HEK293 (cell line): ENCODE measurements around the gene PDZRN4.

Experiments used
- CTCF ChIA-PET: fragments of 350-600 bp; formaldehyde crosslinking; extraction: SDS; loops from one replicate; lab custom pipeline; 2021; ENCODE audit warnings: antibody characterized with exemption; lab: Yijun Ruan, JAX
- POLR2A ChIA-PET: fragments of 300-600 bp; formaldehyde crosslinking; extraction: SDS; loops from one replicate; lab custom pipeline; 2020; ENCODE audit warnings: antibody characterized with exemption, inconsistent platforms; lab: Yijun Ruan, JAX
- H3K27ac ChIP-seq: fragments of 200-500 bp; sonication (Bioruptor generic); 2 replicates; pipeline ENCODE4 v1.5.1; 2014; ENCODE audit warnings: low read depth, low read length, control low read depth, inconsistent platforms; ENCODE audit errors: extremely low read depth
- H3K36me3 ChIP-seq, 2 experiments: fragments of 200-500 bp in 1 of 2; sonication (Bioruptor generic) in 1 of 2; 1 replicate in 1 of 2; 2 replicates in 1 of 2; pipeline ENCODE4 v1.5.1; 2014 to 2017; ENCODE audit warnings: inconsistent platforms in 2 of 2, low read length in 2 of 2; ENCODE audit not compliant: control insufficient read depth in 2 of 2, insufficient read depth in 1 of 2
- H3K4me1 ChIP-seq: fragments of 200-500 bp; sonication (Bioruptor generic); 2 replicates; pipeline ENCODE4 v1.5.1; 2014; ENCODE audit warnings: mild to moderate bottlenecking, low read length, inconsistent platforms; ENCODE audit not compliant: control insufficient read depth, insufficient read depth
- H3K4me3 ChIP-seq: 2 replicates; pipeline ENCODE4 v1.5.1; 2011; ENCODE audit warnings: low read depth, mild to moderate bottlenecking, control low read depth, low read length, moderate library complexity
- H3K9me3 ChIP-seq: fragments of 200-500 bp; sonication (Bioruptor generic); 2 replicates; pipeline ENCODE4 v1.5.1; 2014; ENCODE audit warnings: low read depth, low read length, inconsistent platforms; ENCODE audit not compliant: control insufficient read depth, insufficient read depth
- GLI2 ChIP-seq: fragments of 450-650 bp; formaldehyde crosslinking; IDR thresholded peaks from 2 replicates; pipeline ENCODE4; 2017; ENCODE audit warnings: missing biosample characterization, missing genetic modification characterization, low read depth, borderline replicate concordance
- HOXA7 ChIP-seq: sonication (generic); formaldehyde crosslinking; IDR thresholded peaks from 2 replicates; pipeline ENCODE4 v1.8.1; 2022; ENCODE audit warnings: missing genetic modification reagents, borderline replicate concordance
- YY1 ChIP-seq: fragments of 450-650 bp; formaldehyde crosslinking; IDR thresholded peaks from 2 replicates; pipeline ENCODE4 v1.5.1; 2018; ENCODE audit warnings: missing biosample characterization, missing genetic modification characterization
- ZBTB21 ChIP-seq: fragments of 450-650 bp; formaldehyde crosslinking; IDR thresholded peaks from 2 replicates; pipeline ENCODE4 v1.5.1; 2017; ENCODE audit warnings: missing biosample characterization, missing genetic modification characterization
- ZFP37 ChIP-seq: fragments of 450-650 bp; formaldehyde crosslinking; IDR thresholded peaks from 2 replicates; pipeline ENCODE4 v1.5.1; 2016; ENCODE audit warnings: missing biosample characterization, missing genetic modification characterization
- ZNF10 ChIP-seq: fragments of 450-650 bp; formaldehyde crosslinking; IDR thresholded peaks from 2 replicates; pipeline ENCODE4 v1.5.1; 2017; ENCODE audit warnings: missing biosample characterization, missing genetic modification characterization
- ZNF132 ChIP-seq: fragments of 450-650 bp; formaldehyde crosslinking; IDR thresholded peaks from 2 replicates; pipeline ENCODE4 v1.5.1; 2017; ENCODE audit warnings: missing biosample characterization, missing genetic modification characterization, borderline replicate concordance
- ZNF138 ChIP-seq: fragments of 450-650 bp; formaldehyde crosslinking; IDR thresholded peaks from 2 replicates; pipeline ENCODE4 v1.5.1; 2016; ENCODE audit warnings: missing biosample characterization, missing genetic modification characterization, borderline replicate concordance
- ZNF19 ChIP-seq: fragments of 450-650 bp; formaldehyde crosslinking; IDR thresholded peaks from 2 replicates; pipeline ENCODE4; 2016; ENCODE audit warnings: missing biosample characterization, missing genetic modification characterization, low read depth
- ZNF211 ChIP-seq: fragments of 450-650 bp; formaldehyde crosslinking; IDR thresholded peaks from 2 replicates; pipeline ENCODE4 v1.5.1; 2016; ENCODE audit warnings: low read depth, missing biosample characterization, missing genetic modification characterization
- ZNF248 ChIP-seq: fragments of 450-650 bp; formaldehyde crosslinking; IDR thresholded peaks from 2 replicates; pipeline ENCODE4 v1.5.1; 2017; ENCODE audit warnings: missing biosample characterization, missing genetic modification characterization
- ZNF292 ChIP-seq: fragments of 450-650 bp; formaldehyde crosslinking; IDR thresholded peaks from 2 replicates; pipeline ENCODE4 v1.5.1; 2016; ENCODE audit warnings: low read depth, missing biosample characterization, missing genetic modification characterization, borderline replicate concordance
- ZNF324 ChIP-seq: fragments of 450-650 bp; formaldehyde crosslinking; IDR thresholded peaks from 2 replicates; pipeline ENCODE4 v1.5.1; 2016; ENCODE audit warnings: missing biosample characterization, missing genetic modification characterization
- ZNF37A ChIP-seq: fragments of 450-650 bp; IDR thresholded peaks from 2 replicates; pipeline ENCODE4 v1.5.1; 2018; ENCODE audit warnings: missing biosample characterization, missing genetic modification characterization
- ZNF529 ChIP-seq: fragments of 450-650 bp; formaldehyde crosslinking; IDR thresholded peaks from 2 replicates; pipeline ENCODE4 v1.5.1; 2017; ENCODE audit warnings: missing genetic modification characterization, missing biosample characterization; ENCODE audit not compliant: insufficient replicate concordance
- ZNF585B ChIP-seq: fragments of 450-650 bp; formaldehyde crosslinking; IDR thresholded peaks from 2 replicates; pipeline ENCODE4 v1.5.1; 2016; ENCODE audit warnings: missing biosample characterization, missing genetic modification characterization
- ZNF707 ChIP-seq: fragments of 450-650 bp; formaldehyde crosslinking; IDR thresholded peaks from 2 replicates; pipeline ENCODE4 v1.5.1; 2016; ENCODE audit warnings: missing biosample characterization, missing genetic modification characterization
- TF ChIP-seq, protein P1 (sequence below): fragments of 450-650 bp; formaldehyde crosslinking; IDR thresholded peaks from 2 replicates; pipeline ENCODE4 v1.5.1; 2016; ENCODE audit warnings: missing biosample characterization, missing genetic modification characterization, borderline replicate concordance
- TF ChIP-seq, protein P2 (sequence below): fragments of 450-650 bp; formaldehyde crosslinking; IDR thresholded peaks from 2 replicates; pipeline ENCODE4 v1.5.1; 2016; ENCODE audit warnings: missing biosample characterization, missing genetic modification characterization

PDZRN4 gene

DNA sequence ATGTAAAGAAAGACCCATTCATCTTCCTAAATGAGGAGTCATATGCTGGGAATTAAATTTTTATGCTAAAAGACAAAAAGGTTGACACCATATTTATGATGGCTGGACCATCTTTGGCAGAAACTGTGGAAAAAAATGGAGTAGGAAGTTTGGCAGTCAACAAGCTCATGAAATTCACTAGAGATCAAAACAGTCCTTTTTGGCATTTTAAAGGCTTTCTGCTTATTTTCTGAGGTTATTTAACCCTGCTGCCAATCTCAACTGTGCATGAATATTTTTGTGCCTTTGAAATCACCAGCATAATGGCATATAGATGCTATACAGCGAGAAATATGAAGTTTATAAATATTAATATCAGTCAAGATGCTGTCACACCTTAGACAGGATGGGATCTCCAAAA, 399.5 kb downstream of the PDZRN4 start (continued):
- TF ChIP-seq ZNF248 (tag by site-specific recombination): no peak
- no peak for TF ChIP-seq GLI2
- TF ChIP-seq ZNF132: no peak

DNA sequence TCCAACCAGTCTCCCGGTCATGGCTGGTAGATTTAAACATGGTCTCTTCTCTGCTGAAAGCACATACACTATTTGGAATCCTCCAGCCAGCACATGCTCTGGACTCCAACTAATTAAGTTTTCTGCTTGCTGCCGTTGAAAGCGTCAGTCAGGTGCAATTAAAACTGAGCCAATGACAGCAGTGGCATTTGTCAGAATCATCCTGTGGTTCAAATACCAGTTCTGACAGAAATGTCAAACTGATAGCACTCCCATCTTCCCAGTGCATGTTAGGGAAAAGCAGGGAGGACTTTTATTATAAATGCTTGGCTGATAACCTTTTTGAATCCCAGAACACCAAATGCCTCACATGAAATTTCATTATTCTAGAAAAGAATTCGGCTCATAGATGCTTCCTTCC, 401.8 kb downstream of the PDZRN4 start:
- Histone ChIP-seq H3K4me1 (no peaks in the 10 kb centered on the region), H3K4me3 (no peak overlapping the region), H3K27ac (no peak overlapping the region), H3K36me3 (no peaks in the 10 kb centered on the region), H3K9me3 (no peaks in the 10 kb centered on the region)
- POLR2A ChIA-PET: no interaction called here
- CTCF ChIA-PET: no interaction called here
- TF ChIP-seq, protein P1, sequence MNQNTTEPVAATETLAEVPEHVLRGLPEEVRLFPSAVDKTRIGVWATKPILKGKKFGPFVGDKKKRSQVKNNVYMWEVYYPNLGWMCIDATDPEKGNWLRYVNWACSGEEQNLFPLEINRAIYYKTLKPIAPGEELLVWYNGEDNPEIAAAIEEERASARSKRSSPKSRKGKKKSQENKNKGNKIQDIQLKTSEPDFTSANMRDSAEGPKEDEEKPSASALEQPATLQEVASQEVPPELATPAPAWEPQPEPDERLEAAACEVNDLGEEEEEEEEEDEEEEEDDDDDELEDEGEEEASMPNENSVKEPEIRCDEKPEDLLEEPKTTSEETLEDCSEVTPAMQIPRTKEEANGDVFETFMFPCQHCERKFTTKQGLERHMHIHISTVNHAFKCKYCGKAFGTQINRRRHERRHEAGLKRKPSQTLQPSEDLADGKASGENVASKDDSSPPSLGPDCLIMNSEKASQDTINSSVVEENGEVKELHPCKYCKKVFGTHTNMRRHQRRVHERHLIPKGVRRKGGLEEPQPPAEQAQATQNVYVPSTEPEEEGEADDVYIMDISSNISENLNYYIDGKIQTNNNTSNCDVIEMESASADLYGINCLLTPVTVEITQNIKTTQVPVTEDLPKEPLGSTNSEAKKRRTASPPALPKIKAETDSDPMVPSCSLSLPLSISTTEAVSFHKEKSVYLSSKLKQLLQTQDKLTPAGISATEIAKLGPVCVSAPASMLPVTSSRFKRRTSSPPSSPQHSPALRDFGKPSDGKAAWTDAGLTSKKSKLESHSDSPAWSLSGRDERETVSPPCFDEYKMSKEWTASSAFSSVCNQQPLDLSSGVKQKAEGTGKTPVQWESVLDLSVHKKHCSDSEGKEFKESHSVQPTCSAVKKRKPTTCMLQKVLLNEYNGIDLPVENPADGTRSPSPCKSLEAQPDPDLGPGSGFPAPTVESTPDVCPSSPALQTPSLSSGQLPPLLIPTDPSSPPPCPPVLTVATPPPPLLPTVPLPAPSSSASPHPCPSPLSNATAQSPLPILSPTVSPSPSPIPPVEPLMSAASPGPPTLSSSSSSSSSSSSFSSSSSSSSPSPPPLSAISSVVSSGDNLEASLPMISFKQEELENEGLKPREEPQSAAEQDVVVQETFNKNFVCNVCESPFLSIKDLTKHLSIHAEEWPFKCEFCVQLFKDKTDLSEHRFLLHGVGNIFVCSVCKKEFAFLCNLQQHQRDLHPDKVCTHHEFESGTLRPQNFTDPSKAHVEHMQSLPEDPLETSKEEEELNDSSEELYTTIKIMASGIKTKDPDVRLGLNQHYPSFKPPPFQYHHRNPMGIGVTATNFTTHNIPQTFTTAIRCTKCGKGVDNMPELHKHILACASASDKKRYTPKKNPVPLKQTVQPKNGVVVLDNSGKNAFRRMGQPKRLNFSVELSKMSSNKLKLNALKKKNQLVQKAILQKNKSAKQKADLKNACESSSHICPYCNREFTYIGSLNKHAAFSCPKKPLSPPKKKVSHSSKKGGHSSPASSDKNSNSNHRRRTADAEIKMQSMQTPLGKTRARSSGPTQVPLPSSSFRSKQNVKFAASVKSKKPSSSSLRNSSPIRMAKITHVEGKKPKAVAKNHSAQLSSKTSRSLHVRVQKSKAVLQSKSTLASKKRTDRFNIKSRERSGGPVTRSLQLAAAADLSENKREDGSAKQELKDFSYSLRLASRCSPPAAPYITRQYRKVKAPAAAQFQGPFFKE (tag by site-specific recombination): no peak
- TF ChIP-seq ZNF585B (tag by site-specific recombination): no peak
- no peak for TF ChIP-seq ZNF292 (tag by site-specific recombination)
- TF ChIP-seq ZNF19: no peak
- no peak for TF ChIP-seq YY1 (tag by site-specific recombination)
- TF ChIP-seq ZNF324 (tag by site-specific recombination): no peak
- TF ChIP-seq ZNF707 (tag by site-specific recombination): no peak
- no peak for TF ChIP-seq ZNF529 (tag by site-specific recombination)
- TF ChIP-seq ZNF10: no peak
- no peak for TF ChIP-seq HOXA7 (CRISPR knock-in tag)
- no peak for TF ChIP-seq ZFP37 (tag by site-specific recombination)
- TF ChIP-seq ZBTB21 (tag by site-specific recombination): no peak
- TF ChIP-seq, protein P2, sequence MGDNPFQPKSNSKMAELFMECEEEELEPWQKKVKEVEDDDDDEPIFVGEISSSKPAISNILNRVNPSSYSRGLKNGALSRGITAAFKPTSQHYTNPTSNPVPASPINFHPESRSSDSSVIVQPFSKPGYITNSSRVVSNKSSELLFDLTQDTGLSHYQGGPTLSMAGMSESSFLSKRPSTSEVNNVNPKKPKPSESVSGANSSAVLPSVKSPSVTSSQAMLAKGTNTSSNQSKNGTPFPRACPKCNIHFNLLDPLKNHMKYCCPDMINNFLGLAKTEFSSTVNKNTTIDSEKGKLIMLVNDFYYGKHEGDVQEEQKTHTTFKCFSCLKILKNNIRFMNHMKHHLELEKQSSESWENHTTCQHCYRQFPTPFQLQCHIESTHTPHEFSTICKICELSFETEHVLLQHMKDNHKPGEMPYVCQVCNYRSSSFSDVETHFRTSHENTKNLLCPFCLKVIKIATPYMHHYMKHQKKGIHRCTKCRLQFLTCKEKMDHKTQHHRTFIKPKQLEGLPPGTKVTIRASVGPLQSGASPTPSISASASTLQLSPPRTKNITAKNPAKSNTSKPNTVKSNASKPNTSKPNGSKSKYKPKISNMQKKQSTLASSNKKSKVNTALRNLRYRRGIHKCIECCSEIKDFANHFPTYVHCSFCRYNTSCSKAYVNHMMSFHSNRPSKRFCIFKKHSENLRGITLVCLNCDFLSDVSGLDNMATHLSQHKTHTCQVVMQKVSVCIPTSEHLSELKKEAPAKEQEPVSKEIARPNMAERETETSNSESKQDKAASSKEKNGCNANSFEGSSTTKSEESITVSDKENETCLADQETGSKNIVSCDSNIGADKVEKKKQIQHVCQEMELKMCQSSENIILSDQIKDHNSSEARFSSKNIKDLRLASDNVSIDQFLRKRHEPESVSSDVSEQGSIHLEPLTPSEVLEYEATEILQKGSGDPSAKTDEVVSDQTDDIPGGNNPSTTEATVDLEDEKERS (tag by site-specific recombination): no peak
- TF ChIP-seq ZNF138 (tag by site-specific recombination): no peak
- no peak for TF ChIP-seq ZNF211
- no peak for TF ChIP-seq ZNF37A (tag by site-specific recombination)
